Heart left ventricle (tissue), 16 donors: ENCODE measurements around the gene FADS2. TPM values are rescaled to one million over a fixed set of nuclear protein-coding genes. Genes with fewer than 3 reads are reported as not detected.

Experiments
- ATAC-seq, 4 donors: fragments of 200-7000 bp; cut with Tn5 transposase; one replicate each; pipeline ENCODE4 v1.9.1; 2020 to 2022; ENCODE audit warnings: moderate library complexity in 4 of 4, mild to moderate bottlenecking in 3 of 4, moderate number of reproducible peaks in 1 of 4
- DNase-seq, 5 donors: peaks; one replicate each; pipeline ENCODE4 v3.0.0-alpha.2; 2020
- H3K27ac ChIP-seq, 12 donors: fragments of 200-600 bp; sonication (generic) in 4 of 12; one replicate each; pipeline versions ENCODE4 v1.5.0 to v1.8.0; 2016 to 2022; ENCODE audit warnings: mild to moderate bottlenecking in 2 of 12
- H3K27me3 ChIP-seq, 9 donors: fragments of 200-600 bp; sonication (generic) in 2 of 9; one replicate each; pipeline versions ENCODE4 v1.5.1 to v1.8.0; 2016 to 2022; ENCODE audit warnings: mild to moderate bottlenecking in 3 of 9
- H3K36me3 ChIP-seq, 9 donors: fragments of 200-600 bp; sonication (generic) in 2 of 9; one replicate each; pipeline versions ENCODE4 v1.5.0 to v1.8.0; 2018 to 2022; ENCODE audit warnings: mild to moderate bottlenecking in 2 of 9
- H3K4me1 ChIP-seq, 12 donors: fragments of 200-600 bp; sonication (generic) in 4 of 12; one replicate each; pipeline versions ENCODE4 v1.5.0 to v1.8.0; 2016 to 2022; ENCODE audit warnings: mild to moderate bottlenecking in 3 of 12
- H3K4me3 ChIP-seq, 12 donors: fragments of 200-600 bp; sonication (generic) in 4 of 12; one replicate each; pipeline versions ENCODE4 v1.5.0 to v1.8.0; 2017 to 2022; ENCODE audit warnings: mild to moderate bottlenecking in 9 of 12, moderate library complexity in 4 of 12
- H3K9me3 ChIP-seq, 12 donors: fragments of 200-600 bp; sonication (generic) in 4 of 12; one replicate each; pipeline versions ENCODE4 v1.5.0 to v1.8.0; 2016 to 2022; ENCODE audit warnings: mild to moderate bottlenecking in 1 of 12
- CTCF ChIP-seq, 12 donors: fragments of 200-600 bp; sonication (generic) in 4 of 12; IDR thresholded peaks; one replicate each; pipeline versions ENCODE4 v1.5.0 to v1.8.0; 2018 to 2022; ENCODE audit warnings: antibody characterized with exemption in 12 of 12, mild to moderate bottlenecking in 5 of 12
- POLR2A ChIP-seq, 2 donors: fragments of 450-650 bp; IDR thresholded peaks; one replicate each; pipeline ENCODE4 v1.6.1; 2017; ENCODE audit warnings: antibody characterized with exemption in 2 of 2, mild to moderate bottlenecking in 2 of 2, moderate library complexity in 2 of 2
- WGBS, 4 donors: extraction: QIAGEN DNeasy Blood & Tissue Kit in 2 of 4; methylation state at CpG; one replicate each; pipeline versions ENCODE4 v1.1.5 to v1.1.7; 2013 to 2018; 5-methylcytosine and 5-hydroxymethylcytosine counted together
- intact Hi-C, 10 donors: fragments of 100-400 bp; cut with DNase I; formaldehyde crosslinking; loops; one replicate each; pipeline versions ENCODE4 v1.11.1 to v1.14.2; 2022
- polyA plus RNA-seq, 2 donors: library from polyadenylated mRNA; stranded (reverse); fragments of 200-250 nt; gene quantifications; one replicate each; pipeline ENCODE4 v1.2.3, GENCODE V29; 2013
- total RNA-seq, 9 donors: library from RNA; depleted of rRNA in 2 of 9; stranded (reverse); fragments of >200 nt in 2 of 9; fragmentation: NEBNext Ultra II Directional in 3 of 9; extraction: Animal tissue kit (Norgen Biotek cat#: 25700) in 3 of 9; gene quantifications; one replicate each; pipeline versions ENCODE4 v1.1.0 to v1.2.4, GENCODE V29; 2016 to 2023
- donor health status: ischemic (EF 13 %, LVEDD 7.1; RV severe dilation, severe dysfunction).
- donor health status: healthy with polysubstance abuse.
- donor health status: DM: no; HTN: yes; CAD: no.
- donor health status: DM: no; HTN: no; CAD: no.
- donor health status: ischemic (EF 25% LVEDD 6.9; RV normal size, moderate dysfunction).
- donor health status: ischemic (EF 25% LVEDD 5.7; RV mildly dilated, moderate dysfunction).
- donor health status: healthy.
- donor health status: DM: yes; HTN: yes; CAD: no.
- donor health status: ischemic (EF 35%, LVEDD 5.7; RV mildly dilated, moderate dysfunction).
- donor health status: nonischemic (EF 11% LVEDD 7.7; RV severe dilation, severe dysfunction).
- donor health status: DM: yes; HTN: yes; CAD: no.
- donor health status: PGD.
- donor health status: ischemic (EF 29% LVEDD 5.4; RV normal size, mild dysfunction).
- donor health status: nonischemic (EF 23%, LVEDD 6.1; RV moderate dilation, normal function).

FADS2 gene
- total and polyA plus RNA-seq, 11 donors = 2.6 to 43.6 (median 19.2) TPM

GRCh38 chr11:61872935-61873565 lies 45.0 kb downstream of the FADS2 start:
- Histone ChIP-seq H3K27ac (peak overlapping the region in 6 of 12 donors; percentile 42 to 87 (median 67)), H3K4me1 (peaks cover 2 to 48% (median 20%) of the 10 kb centered on the region in 12 donors), H3K27me3 (no peaks in the 10 kb centered on the region), H3K9me3 (no peaks in the 10 kb centered on the region), H3K4me3 (no peak overlapping the region), H3K36me3 (peaks cover 0 to 33% (median 14%) of the 10 kb centered on the region in 9 donors)
- intact Hi-C loops = loop anchor here in 5 of 10 donors (5.0 to 10.0 kb wide), 4 partner anchors 56 to 209 kb away; partner anchors contain the start of gene FADS1 (in 2 of the 5)
- no peak for DNase-seq
- TF ChIP-seq POLR2A (IDR thresholded peaks at IDR 0.05) (no peak), CTCF (IDR thresholded peaks at IDR 0.05) (no peak)
- ATAC-seq = no peak
- 86 to 96% (median 94%) methylated on average over 11 to 20 of the region's 20 CpGs for WGBS, 4 donors

GRCh38 chr11:61873588-61874376 lies 45.7 kb downstream of the FADS2 start:
- TF ChIP-seq CTCF (IDR thresholded peaks at IDR 0.05) = no peak
- TF ChIP-seq POLR2A (IDR thresholded peaks at IDR 0.05) = no peak
- intact Hi-C loops = loop anchor here in 7 of 10 donors (1.0 to 10.0 kb wide), 6 partner anchors 15 to 209 kb away; partner anchors contain the start of genes FADS1 (in 2 of the 7) and FADS3 (in 2 of the 7)
- ATAC-seq (peak in 3 of 4 donors; percentile 3 to 19 (median 5)), DNase-seq (peak in 1 of 5 donors; percentile 47)
- H3K4me3 ChIP-seq = no peak overlapping the region
- H3K36me3 ChIP-seq = peaks cover 0 to 41% (median 21%) of the 10 kb centered on the region in 9 donors
- H3K27ac ChIP-seq = peak overlapping the region; percentile 42 to 90 (median 68)
- no peaks in the 10 kb centered on the region for H3K9me3 ChIP-seq
- 76 to 84% (median 80%) methylated on average over 16 of the region's 16 CpGs for WGBS, 4 donors
- H3K4me1 ChIP-seq = peaks cover 2 to 48% (median 20%) of the 10 kb centered on the region in 12 donors
- H3K27me3 ChIP-seq = no peaks in the 10 kb centered on the region

DNA sequence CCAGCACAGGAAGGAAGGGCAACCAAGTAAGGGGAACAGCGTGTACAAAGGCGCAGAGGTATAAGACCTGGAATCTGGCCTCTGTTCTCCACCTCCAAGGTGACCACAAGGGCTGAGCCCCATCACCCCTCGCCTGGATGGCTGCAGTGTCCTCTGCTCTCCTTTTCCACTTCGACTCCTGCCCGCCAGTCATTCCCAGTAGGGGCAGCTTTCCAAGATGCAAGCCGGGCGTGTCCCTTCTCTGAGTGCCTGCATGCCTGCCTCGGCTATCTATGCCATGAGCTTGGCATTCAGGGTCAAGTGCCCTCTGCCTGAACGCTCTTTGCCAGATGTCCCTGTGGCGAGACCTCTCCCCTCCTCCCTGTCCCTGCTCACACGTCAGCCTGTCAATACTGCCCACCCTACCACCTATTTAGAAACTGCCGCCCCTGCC lies 46.3 kb downstream of the FADS2 start:
- peaks cover 2 to 48% (median 23%) of the 10 kb centered on the region in 12 donors for H3K4me1 ChIP-seq
- H3K9me3 ChIP-seq = no peaks in the 10 kb centered on the region
- intact Hi-C loops = loop anchor here in 7 of 10 donors (1.0 to 10.0 kb wide), 6 partner anchors 14 to 208 kb away; partner anchors contain the start of genes FADS1 (in 2 of the 7) and FADS3 (in 2 of the 7)
- H3K27ac ChIP-seq = peak overlapping the region; percentile 42 to 90 (median 68)
- no peak for TF ChIP-seq CTCF (IDR thresholded peaks at IDR 0.05)
- peaks cover 0 to 47% (median 27%) of the 10 kb centered on the region in 9 donors for H3K36me3 ChIP-seq
- no peaks in the 10 kb centered on the region for H3K27me3 ChIP-seq
- DNase-seq = peak in 4 of 5 donors; percentile 72 to 88 (median 82)
- H3K4me3 ChIP-seq = no peak overlapping the region
- peak; percentile 52 to 60 (median 54) for ATAC-seq
- 52 to 82% (median 60%) methylated on average over 12 of the region's 12 CpGs for WGBS, 4 donors
